Peyer's patch (tissue), 4 donors: Measurements from ENCODE around the gene SKAP1.
"Not testable (repeated sequence)": the region's sequence is repeated elsewhere in the genome, so short reads cannot be mapped to it uniquely, and the experiment has no call there.

Experiments used
- CTCF ChIP-seq, 6 experiments: fragments of 450-650 bp in 4 of 6; fragments of 200-600 bp in 2 of 6; sonication (generic) in 1 of 6; IDR thresholded peaks; one replicate each; pipeline ENCODE4 v1.5.1; 2017 to 2019; ENCODE audit warnings: antibody characterized with exemption in 6 of 6, mild to moderate bottlenecking in 3 of 6, moderate library complexity in 1 of 6
- POLR2A ChIP-seq, 2 donors: fragments of 450-650 bp; IDR thresholded peaks; one replicate each; pipeline ENCODE4 v1.5.1; 2017; ENCODE audit warnings: antibody characterized with exemption in 2 of 2, mild to moderate bottlenecking in 2 of 2, moderate library complexity in 2 of 2

DNA sequence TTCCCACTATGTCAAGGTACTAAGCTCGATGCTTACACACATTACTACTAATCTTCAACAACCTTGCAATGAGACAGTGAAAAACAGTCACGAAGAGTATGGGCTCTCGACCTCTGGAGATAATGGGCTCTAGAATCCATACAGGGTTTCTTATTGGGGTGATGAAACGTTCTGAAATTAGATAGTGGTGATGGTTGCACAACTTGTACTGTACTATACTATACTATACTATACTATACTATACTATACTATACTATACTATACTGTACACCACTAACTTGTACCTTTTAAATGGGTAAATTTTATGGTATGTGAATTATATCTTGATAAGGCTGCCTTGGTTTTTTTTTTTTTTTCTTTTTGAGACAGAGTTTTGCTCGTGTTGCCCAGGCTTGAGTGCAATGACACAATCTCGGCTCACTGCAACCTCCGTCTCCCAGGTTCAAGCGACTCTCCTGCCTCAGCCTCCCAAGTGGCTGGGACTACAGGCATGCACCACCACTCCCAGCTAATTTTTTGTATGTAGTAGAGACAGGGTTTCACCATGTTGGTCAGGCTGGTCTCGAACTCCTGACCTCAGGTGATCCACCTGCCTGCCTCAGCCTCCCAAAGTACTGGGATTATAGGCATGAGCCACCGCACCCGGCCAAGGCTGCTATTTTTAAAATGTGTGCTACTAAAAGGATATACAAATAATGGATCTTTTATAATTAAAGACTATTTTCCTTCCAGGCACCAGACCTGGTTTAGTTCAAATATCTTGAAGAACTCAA is 69.0 kb downstream of the SKAP1 start:
- TF ChIP-seq CTCF, POLR2A (IDR thresholded peaks at IDR 0.05): not testable (repeated sequence)
